DOHH2 (cell line): ENCODE measurements around the gene HSPH1.
"Not testable (repeated sequence)": the region's sequence is repeated elsewhere in the genome, so short reads cannot be mapped to it uniquely, and the experiment has no call there.

Source experiments
- H3F3A ChIP-seq: fragments of 200-600 bp; sonication (generic), shearing (Covaris generic); 2 replicates; pipeline ENCODE4 v1.6.0; 2016; ENCODE audit warnings: antibody characterized with exemption, mild to moderate bottlenecking; ENCODE audit not compliant: control insufficient read depth, insufficient read depth
- H3K27ac ChIP-seq: fragments of 200-600 bp; sonication (generic); 2 replicates; pipeline ENCODE4 v1.5.1; 2014; ENCODE audit warnings: low read depth, mild to moderate bottlenecking, low read length, moderate library complexity
- H3K27me3 ChIP-seq: fragments of 200-600 bp; sonication (generic); 2 replicates; pipeline ENCODE4 v1.6.1; 2014; ENCODE audit warnings: mild to moderate bottlenecking, low read length, mixed read lengths; ENCODE audit not compliant: control insufficient read depth
- H3K36me3 ChIP-seq: fragments of 200-600 bp; sonication (generic); 2 replicates; pipeline ENCODE4 v1.6.1; 2014; ENCODE audit warnings: mild to moderate bottlenecking, low read length, moderate library complexity, mixed read lengths; ENCODE audit not compliant: control insufficient read depth
- H3K4me1 ChIP-seq: fragments of 200-600 bp; sonication (generic); 2 replicates; pipeline ENCODE4 v1.6.1; 2014; ENCODE audit warnings: mild to moderate bottlenecking, low read length, mixed read lengths; ENCODE audit not compliant: control insufficient read depth
- H3K4me2 ChIP-seq: fragments of 200-600 bp; sonication (generic); 2 replicates; pipeline ENCODE4 v1.6.0; 2014; ENCODE audit warnings: mild to moderate bottlenecking, low read length, moderate library complexity
- H3K4me3 ChIP-seq: fragments of 200-600 bp; sonication (generic); 2 replicates; pipeline ENCODE4 v1.5.1; 2014; ENCODE audit warnings: mild to moderate bottlenecking, low read length, mixed read lengths
- H3K79me2 ChIP-seq: fragments of 200-600 bp; sonication (generic); 2 replicates; pipeline ENCODE4 v1.6.1; 2014; ENCODE audit warnings: mild to moderate bottlenecking, low read length, mixed read lengths; ENCODE audit not compliant: control insufficient read depth
- H3K9me2 ChIP-seq: fragments of 200-600 bp; sonication (generic); replicated peaks from 2 replicates; pipeline ENCODE4 v1.6.1; 2014; ENCODE audit warnings: mild to moderate bottlenecking, low read length, mixed read lengths; ENCODE audit not compliant: control insufficient read depth
- H3K9me3 ChIP-seq: fragments of 200-600 bp; sonication (generic); 2 replicates; pipeline ENCODE4 v1.6.1; 2014; ENCODE audit warnings: antibody characterized with exemption, low read length, mixed read lengths; ENCODE audit not compliant: control insufficient read depth, insufficient read depth
- H4K20me1 ChIP-seq: fragments of 200-600 bp; sonication (generic); 2 replicates; pipeline ENCODE4 v1.6.0; 2014; ENCODE audit warnings: low read depth, mild to moderate bottlenecking, antibody characterized with exemption, low read length, moderate library complexity; ENCODE audit not compliant: control insufficient read depth, insufficient read depth
- CTCF ChIP-seq: fragments of 200-600 bp; sonication (generic); IDR thresholded peaks from one replicate; pipeline ENCODE4 v1.5.1; 2014; ENCODE audit warnings: antibody characterized with exemption, mild to moderate bottlenecking, low read depth, low read length; ENCODE audit not compliant: poor library complexity, severe bottlenecking
- EZH2phosphoT487 ChIP-seq: fragments of 200-600 bp; sonication (generic); IDR thresholded peaks from 2 replicates; pipeline ENCODE4 v1.6.1; 2017; ENCODE audit warnings: borderline replicate concordance, mild to moderate bottlenecking, antibody characterized with exemption, low read length, moderate library complexity, mixed read lengths

Gene HSPH1

GRCh38 chr13:31100721-31101120 lies 61.0 kb downstream of the HSPH1 start:
- peaks cover 15% of the 10 kb centered on the region for H3K27me3 ChIP-seq
- H3K4me3 ChIP-seq: no peak overlapping the region
- no peaks in the 10 kb centered on the region for H3F3A ChIP-seq
- no peaks in the 10 kb centered on the region for H3K9me2 ChIP-seq
- no peak overlapping the region for H3K27ac ChIP-seq
- TF ChIP-seq EZH2phosphoT487 (no peak), CTCF (no peak)
- H3K36me3 ChIP-seq: no peaks in the 10 kb centered on the region
- H4K20me1 ChIP-seq: no peaks in the 10 kb centered on the region
- no peaks in the 10 kb centered on the region for H3K9me3 ChIP-seq
- no peaks in the 10 kb centered on the region for H3K79me2 ChIP-seq
- peaks cover 2% of the 10 kb centered on the region; the same call in 1 of the 2 replicates for H3K4me1 ChIP-seq
- H3K4me2 ChIP-seq: no peak overlapping the region

GRCh38 chr13:31097911-31098434 lies 63.7 kb downstream of the HSPH1 start:
- not testable (repeated sequence) for H3K27ac ChIP-seq, H3K36me3 ChIP-seq, H4K20me1 ChIP-seq, H3F3A ChIP-seq, H3K4me3 ChIP-seq, H3K4me1 ChIP-seq, H3K9me2 ChIP-seq, H3K9me3 ChIP-seq, H3K79me2 ChIP-seq, H3K4me2 ChIP-seq
- peaks cover 15% of the 10 kb centered on the region for H3K27me3 ChIP-seq

- TF ChIP-seq EZH2phosphoT487 (no peak), CTCF (no peak)
- no peaks in the 10 kb centered on the region for H3K9me2 ChIP-seq
- H4K20me1 ChIP-seq: no peaks in the 10 kb centered on the region
- H3K9me3 ChIP-seq: no peaks in the 10 kb centered on the region
- H3K4me1 ChIP-seq: peaks cover 2% of the 10 kb centered on the region; the same call in 1 of the 2 replicates
- no peaks in the 10 kb centered on the region for H3K36me3 ChIP-seq
- no peak overlapping the region for H3K4me2 ChIP-seq
- H3K27me3 ChIP-seq: peaks cover 15% of the 10 kb centered on the region
- H3F3A ChIP-seq: no peaks in the 10 kb centered on the region
- no peaks in the 10 kb centered on the region for H3K79me2 ChIP-seq
- no peak overlapping the region for H3K4me3 ChIP-seq
- no peak overlapping the region for H3K27ac ChIP-seq
Observed at GRCh38 chr13:31096654-31097302, 64.9 kb downstream of the HSPH1 start.

GRCh38 chr13:31094331-31095015 lies 67.2 kb downstream of the HSPH1 start:
- Histone ChIP-seq H3K4me1 (peaks cover 2% of the 10 kb centered on the region; the same call in 1 of the 2 replicates), H3K27me3 (peaks cover 15% of the 10 kb centered on the region), H3K36me3 (no peaks in the 10 kb centered on the region), H4K20me1 (no peaks in the 10 kb centered on the region), H3K9me2 (no peaks in the 10 kb centered on the region), H3K27ac (no peak overlapping the region), H3K4me2 (no peak overlapping the region), H3K4me3 (no peak overlapping the region), H3K79me2 (no peaks in the 10 kb centered on the region), H3F3A (no peaks in the 10 kb centered on the region), H3K9me3 (no peaks in the 10 kb centered on the region)
- TF ChIP-seq CTCF (no peak), EZH2phosphoT487 (no peak)
